Left hindlimb (tissue), 1 donor: Measurements from ENCODE around the gene LNX1.

Source experiments
- DNase-seq: peaks from one replicate; pipeline ENCODE4 v3.0.0-alpha.2; 2018

The LNX1 gene

GRCh38 chr4:53531585-53532224, 59.6 kb downstream of the LNX1 start:
- no peak for DNase-seq

DNA sequence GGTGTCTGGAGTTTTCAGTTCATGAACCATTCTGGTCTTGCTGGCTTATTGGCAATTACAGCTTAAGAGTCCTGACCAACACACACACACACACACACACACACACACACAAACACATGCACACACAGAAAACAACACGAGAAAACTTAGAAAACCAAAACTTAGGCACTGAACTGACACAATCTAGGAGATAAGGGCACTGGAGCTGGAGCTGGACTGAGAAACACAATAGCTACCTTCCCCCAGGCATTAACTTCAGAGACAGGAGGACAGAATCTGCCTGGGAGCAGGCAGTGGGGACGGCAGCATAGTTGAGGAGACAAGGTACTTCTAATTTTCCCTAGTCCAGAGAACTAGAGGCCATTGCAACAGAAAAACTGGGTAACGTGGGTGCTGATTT, 62.3 kb downstream of the LNX1 start:
- DNase-seq, result no peak

DNA sequence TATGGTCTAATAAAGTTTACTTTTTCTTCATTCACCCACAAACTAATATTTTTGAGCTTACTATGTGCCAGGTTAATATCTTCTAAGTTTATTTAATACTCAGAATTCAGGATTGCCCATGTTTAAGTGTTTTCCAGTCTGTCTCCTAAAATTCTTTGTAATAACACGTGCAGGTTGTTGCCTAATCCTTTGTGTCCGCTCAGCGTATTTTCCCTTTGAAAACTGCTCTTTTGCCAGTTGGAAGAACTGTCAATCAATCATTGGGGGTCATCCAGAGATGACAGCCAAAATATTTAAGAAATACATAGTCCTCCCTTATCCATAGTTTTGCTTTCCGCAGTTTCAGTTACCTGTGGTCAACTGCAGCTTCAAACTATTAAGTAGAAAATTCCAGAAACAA, 63.4 kb downstream of the LNX1 start:
- DNase-seq, result no peak

- DNase-seq, result no peak
These were observed 64.0 kb downstream of the LNX1 start for GRCh38 chr4:53527326-53527725.

GRCh38 chr4:53522334-53522733, 69.0 kb downstream of the LNX1 start:
- no peak for DNase-seq

GRCh38 chr4:53520116-53520515, 71.2 kb downstream of the LNX1 start:
- DNase-seq, result no peak

- DNase-seq, result no peak
These were observed 72.5 kb downstream of the LNX1 start for GRCh38 chr4:53518807-53519206.

DNA sequence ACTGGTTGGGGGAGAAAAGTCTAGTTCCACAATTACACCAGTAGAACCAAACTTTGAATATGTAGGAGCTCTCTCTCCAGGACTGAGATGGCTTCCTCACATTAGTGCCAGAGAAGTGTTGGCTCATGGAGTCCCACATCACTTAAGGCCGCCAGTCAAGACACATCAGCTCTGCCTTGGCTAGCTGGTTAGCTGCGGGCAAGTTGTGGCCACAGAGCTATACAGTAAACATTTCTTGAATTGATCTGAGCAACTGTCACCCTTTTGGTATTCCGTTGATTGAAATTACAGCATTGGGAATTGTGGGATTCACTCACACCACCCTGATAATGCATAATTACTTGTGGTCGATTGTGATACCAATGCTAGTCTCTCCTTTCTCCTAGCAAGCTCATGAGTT, 76.2 kb downstream of the LNX1 start:
- DNase-seq, result no peak

DNA sequence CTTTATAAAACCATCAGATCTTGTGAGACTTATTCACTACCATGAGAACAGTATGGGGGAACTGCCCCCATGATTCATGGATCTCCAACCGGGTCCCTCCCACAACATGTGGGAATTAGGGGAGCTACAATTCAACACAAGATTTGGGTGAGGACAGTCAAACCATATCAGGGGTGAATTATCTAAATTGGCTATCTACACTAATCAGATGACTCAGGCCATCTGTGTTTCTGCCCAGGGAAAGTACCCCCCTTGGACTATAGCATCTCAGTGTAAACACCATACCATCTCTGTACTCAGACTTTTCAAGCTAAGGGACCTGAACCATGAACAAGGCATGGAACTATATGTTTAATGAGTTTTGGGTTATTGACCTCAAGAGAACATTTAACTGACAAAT, 76.8 kb downstream of the LNX1 start:
- no peak for DNase-seq

- no peak for DNase-seq
These were observed 78.7 kb downstream of the LNX1 start for GRCh38 chr4:53512608-53513007.

- DNase-seq, result no peak
These were observed 80.3 kb downstream of the LNX1 start for GRCh38 chr4:53511014-53511413.

GRCh38 chr4:53510321-53510720, 81.0 kb downstream of the LNX1 start:
- no peak for DNase-seq

DNA sequence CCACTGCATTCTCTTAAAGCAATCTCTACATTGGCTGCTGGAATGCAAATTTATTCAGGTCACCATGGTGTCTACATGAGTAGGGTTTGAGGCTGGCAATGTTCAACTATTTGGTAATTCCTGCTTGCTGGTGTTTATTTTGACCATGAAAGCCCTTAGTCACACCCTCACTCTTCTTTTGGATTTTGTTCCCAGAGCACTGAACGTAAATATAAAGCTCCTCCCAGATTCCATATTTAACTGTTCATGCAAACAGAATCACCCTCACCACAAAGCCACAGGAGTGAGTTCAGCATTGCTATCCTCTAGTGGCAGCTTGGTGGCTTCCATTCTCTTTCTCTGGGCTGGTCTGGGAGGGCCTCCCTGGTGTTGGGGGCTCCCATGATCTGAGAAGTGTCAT, 82.8 kb downstream of the LNX1 start:
- DNase-seq, result peak; percentile 45

- DNase-seq, result peak; percentile 83
These were observed 83.5 kb downstream of the LNX1 start for GRCh38 chr4:53507671-53508286.

DNA sequence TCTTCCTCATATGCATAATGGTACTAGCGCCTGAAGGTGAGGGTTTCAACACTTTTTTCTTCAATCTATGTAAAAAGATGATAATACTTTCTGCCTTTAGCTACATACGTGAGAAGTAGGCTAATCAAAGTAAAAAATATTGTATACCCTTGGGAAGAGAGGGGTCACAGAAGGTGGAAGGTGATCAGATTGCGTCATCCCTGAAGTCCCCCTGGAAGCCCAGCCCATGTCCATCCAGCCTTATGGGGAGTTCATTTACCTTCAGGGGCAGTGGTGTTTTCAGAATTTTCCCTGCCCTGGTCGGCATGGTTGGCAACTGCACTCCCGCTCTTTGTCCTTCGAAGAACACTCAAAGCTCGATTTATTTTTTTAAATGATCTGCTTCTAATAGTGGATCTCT, 84.2 kb downstream of the LNX1 start:
- DNase-seq, result no peak

DNA sequence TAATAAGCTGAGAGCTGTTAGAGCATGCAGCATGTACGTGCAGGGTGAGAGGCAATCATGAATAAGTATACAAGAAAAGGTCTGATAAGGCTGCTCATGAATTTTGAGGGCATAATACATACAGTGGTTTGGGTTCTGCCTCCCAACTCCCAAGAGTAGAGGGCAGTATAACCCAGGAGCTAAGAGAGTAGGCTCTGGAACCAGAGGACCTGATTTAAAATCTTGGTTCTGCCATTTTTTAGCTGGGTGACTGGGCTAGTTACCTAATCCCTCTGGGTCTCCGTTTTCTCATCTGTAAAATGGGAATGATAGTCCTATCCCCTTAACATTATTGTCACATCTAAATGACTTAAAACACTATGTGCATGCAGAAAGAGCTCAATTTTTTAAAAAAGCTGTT, 85.3 kb downstream of the LNX1 start:
- no peak for DNase-seq

GRCh38 chr4:53502094-53502493, 89.2 kb downstream of the LNX1 start:
- no peak for DNase-seq

DNA sequence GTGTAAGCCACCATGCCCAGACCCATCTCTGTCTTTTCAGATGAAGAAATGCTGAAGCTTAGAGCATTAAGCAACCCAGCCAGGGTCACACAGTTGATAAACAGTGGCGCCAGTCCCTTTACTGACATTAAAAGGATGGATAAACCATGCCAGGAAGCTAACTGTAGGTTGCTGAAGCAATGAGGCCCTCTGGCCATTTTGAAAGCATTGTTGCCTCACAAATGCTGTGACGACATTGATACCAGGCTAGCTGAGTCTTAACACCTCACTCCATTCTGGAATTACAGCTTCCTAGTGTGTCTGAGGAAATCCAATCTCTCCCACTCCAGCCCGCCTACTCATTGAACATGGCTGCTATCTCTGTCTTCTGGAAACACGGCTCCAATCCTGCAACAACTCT, 89.7 kb downstream of the LNX1 start:
- no peak for DNase-seq

DNA sequence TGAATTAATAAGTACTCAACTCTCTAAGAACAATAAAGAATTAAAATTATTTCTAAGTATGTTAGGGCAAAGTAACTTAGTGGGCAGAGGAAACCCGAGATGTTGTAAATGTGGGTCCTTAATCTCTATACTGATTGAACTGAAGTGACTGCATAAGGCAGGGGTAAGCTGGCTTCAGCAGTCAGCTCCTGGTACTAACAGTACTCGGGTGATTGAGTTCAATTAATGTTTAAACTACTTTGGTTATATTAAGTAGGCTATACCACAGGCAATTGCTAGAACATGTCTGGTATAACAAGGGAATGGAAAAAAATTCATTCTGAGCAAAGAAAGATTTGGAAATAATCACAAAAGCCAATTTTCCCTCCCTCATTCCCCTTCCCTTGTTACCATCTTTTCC, 90.7 kb downstream of the LNX1 start:
- DNase-seq, result no peak

DNA sequence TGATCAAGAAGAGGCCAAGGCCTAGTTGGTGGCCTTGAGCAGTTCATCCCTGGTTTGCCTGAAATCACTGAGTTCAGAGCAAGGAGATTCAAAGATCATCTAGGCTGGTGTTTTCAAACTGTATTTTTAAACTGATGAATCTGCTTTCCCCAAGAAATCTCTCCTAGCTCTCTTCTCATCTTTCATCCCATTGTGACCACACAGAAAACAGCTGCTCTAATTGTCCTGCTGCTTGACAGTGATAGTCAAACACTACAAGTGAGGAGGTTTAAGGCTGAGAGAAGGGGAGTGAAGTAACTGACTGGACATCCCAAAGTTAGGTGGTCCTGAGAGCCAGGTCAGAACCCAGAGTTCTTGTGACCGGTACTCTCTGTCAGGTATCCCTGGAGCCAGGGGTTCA, 91.5 kb downstream of the LNX1 start:
- DNase-seq, result no peak

DNA sequence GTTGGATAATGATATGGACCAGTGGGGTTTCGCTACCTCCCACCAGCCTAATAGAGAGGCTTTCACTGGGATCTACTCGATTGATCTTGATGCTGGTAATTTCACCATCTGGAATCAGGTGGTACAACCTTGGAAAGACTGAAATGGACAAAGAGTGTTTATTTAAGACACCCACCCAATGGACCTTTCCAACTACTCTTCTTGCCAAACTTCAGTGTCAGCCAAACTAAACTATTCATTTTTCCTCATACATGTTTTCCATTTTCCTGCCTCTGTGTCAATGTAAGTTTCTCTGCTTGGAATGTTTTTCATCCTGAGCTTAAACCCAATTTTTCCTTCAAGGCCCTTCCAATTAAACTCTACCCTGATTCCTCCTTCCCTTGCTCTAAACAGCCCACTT, 92.6 kb downstream of the LNX1 start:
- DNase-seq, result peak; percentile 45

GRCh38 chr4:53497487-53498244, 93.6 kb downstream of the LNX1 start:
- DNase-seq, result peak; percentile 69

GRCh38 chr4:53494851-53495250, 96.4 kb downstream of the LNX1 start:
- no peak for DNase-seq

GRCh38 chr4:53490965-53491622, 100.2 kb downstream of the LNX1 start:
- DNase-seq, result peak; percentile 50
